ENCODE results near the gene TFAM.

The TFAM gene

GRCh38 chr10:58384999-58385783 is at the start of gene TFAM:
Gene TFAM (plus strand): TSS chr10:58385410. CDS start chr10:58385548, 138 bp downstream.
- peak; percentile 93 for DNase-seq

GRCh38 chr10:58336242-58336641 is 49.0 kb upstream of the TFAM start:
- no peak for DNase-seq

GRCh38 chr10:58341422-58341821 is 43.8 kb upstream of the TFAM start:
- DNase-seq, result no peak

- DNase-seq, result no peak
These were observed 43.3 kb upstream of the TFAM start for GRCh38 chr10:58341947-58342346.

- DNase-seq, result no peak
These were observed 37.2 kb upstream of the TFAM start for GRCh38 chr10:58347967-58348366.

GRCh38 chr10:58348571-58349033 is 36.6 kb upstream of the TFAM start:
- DNase-seq, result no peak

GRCh38 chr10:58350023-58350422 is 35.2 kb upstream of the TFAM start:
- no peak for DNase-seq

- DNase-seq, result no peak
These were observed 34.4 kb upstream of the TFAM start for GRCh38 chr10:58350619-58351323.

- DNase-seq, result no peak
These were observed 33.3 kb upstream of the TFAM start for GRCh38 chr10:58351616-58352578.

- DNase-seq, result peak; percentile 20
These were observed 32.1 kb upstream of the TFAM start for GRCh38 chr10:58352956-58353610.

- no peak for DNase-seq
These were observed 28.5 kb upstream of the TFAM start for GRCh38 chr10:58356756-58357155.

GRCh38 chr10:58358314-58358933 is 26.8 kb upstream of the TFAM start:
- DNase-seq, result no peak

GRCh38 chr10:58358947-58359346 is 26.3 kb upstream of the TFAM start:
- DNase-seq, result no peak

- DNase-seq, result no peak
These were observed 25.7 kb upstream of the TFAM start for GRCh38 chr10:58359541-58359940.

- DNase-seq, result peak; percentile 22
These were observed 24.7 kb upstream of the TFAM start for GRCh38 chr10:58360412-58361004.

GRCh38 chr10:58361353-58361752 is 23.9 kb upstream of the TFAM start:
- DNase-seq, result no peak

- no peak for DNase-seq
These were observed 23.0 kb upstream of the TFAM start for GRCh38 chr10:58362027-58362789.

GRCh38 chr10:58367069-58367468 is 18.1 kb upstream of the TFAM start:
- DNase-seq, result no peak

- no peak for DNase-seq
These were observed 13.7 kb upstream of the TFAM start for GRCh38 chr10:58371473-58371872.

- no peak for DNase-seq
These were observed 12.4 kb upstream of the TFAM start for GRCh38 chr10:58372607-58373441.

Measured in EL (cell line).